Heart left ventricle (tissue), 13 donors: Measurements from ENCODE around the gene EHF.

ENCODE experiments used
- POLR2A ChIP-seq, 2 donors: fragments of 450-650 bp; IDR thresholded peaks; one replicate each; pipeline ENCODE4 v1.6.1; 2017; ENCODE audit warnings: antibody characterized with exemption in 2 of 2, mild to moderate bottlenecking in 2 of 2, moderate library complexity in 2 of 2
- TF ChIP-seq, protein P1 (sequence below), 12 donors: fragments of 200-600 bp; sonication (generic) in 4 of 12; IDR thresholded peaks; one replicate each; pipeline versions ENCODE4 v1.5.0 to v1.8.0; 2018 to 2022; ENCODE audit warnings: antibody characterized with exemption in 12 of 12, mild to moderate bottlenecking in 5 of 12
- donor health status: ischemic (EF 13 %, LVEDD 7.1; RV severe dilation, severe dysfunction).
- donor health status: DM: no; HTN: yes; CAD: no.
- donor health status: DM: no; HTN: no; CAD: no.
- donor health status: ischemic (EF 25% LVEDD 6.9; RV normal size, moderate dysfunction).
- donor health status: ischemic (EF 25% LVEDD 5.7; RV mildly dilated, moderate dysfunction).
- donor health status: ischemic (EF 35%, LVEDD 5.7; RV mildly dilated, moderate dysfunction).
- donor health status: nonischemic (EF 11% LVEDD 7.7; RV severe dilation, severe dysfunction).
- donor health status: DM: yes; HTN: yes; CAD: no.
- donor health status: PGD.
- donor health status: ischemic (EF 29% LVEDD 5.4; RV normal size, mild dysfunction).
- donor health status: nonischemic (EF 23%, LVEDD 6.1; RV moderate dilation, normal function).

GRCh38 chr11:34632105-34632791 is 11.4 kb downstream of the EHF start:
- no peak for TF ChIP-seq POLR2A (IDR thresholded peaks at IDR 0.05)
- TF ChIP-seq, protein P1, sequence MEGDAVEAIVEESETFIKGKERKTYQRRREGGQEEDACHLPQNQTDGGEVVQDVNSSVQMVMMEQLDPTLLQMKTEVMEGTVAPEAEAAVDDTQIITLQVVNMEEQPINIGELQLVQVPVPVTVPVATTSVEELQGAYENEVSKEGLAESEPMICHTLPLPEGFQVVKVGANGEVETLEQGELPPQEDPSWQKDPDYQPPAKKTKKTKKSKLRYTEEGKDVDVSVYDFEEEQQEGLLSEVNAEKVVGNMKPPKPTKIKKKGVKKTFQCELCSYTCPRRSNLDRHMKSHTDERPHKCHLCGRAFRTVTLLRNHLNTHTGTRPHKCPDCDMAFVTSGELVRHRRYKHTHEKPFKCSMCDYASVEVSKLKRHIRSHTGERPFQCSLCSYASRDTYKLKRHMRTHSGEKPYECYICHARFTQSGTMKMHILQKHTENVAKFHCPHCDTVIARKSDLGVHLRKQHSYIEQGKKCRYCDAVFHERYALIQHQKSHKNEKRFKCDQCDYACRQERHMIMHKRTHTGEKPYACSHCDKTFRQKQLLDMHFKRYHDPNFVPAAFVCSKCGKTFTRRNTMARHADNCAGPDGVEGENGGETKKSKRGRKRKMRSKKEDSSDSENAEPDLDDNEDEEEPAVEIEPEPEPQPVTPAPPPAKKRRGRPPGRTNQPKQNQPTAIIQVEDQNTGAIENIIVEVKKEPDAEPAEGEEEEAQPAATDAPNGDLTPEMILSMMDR (IDR thresholded peaks at IDR 0.05), result no peak
